ENCODE measurements around the gene SND1.

SND1 gene

DNA sequence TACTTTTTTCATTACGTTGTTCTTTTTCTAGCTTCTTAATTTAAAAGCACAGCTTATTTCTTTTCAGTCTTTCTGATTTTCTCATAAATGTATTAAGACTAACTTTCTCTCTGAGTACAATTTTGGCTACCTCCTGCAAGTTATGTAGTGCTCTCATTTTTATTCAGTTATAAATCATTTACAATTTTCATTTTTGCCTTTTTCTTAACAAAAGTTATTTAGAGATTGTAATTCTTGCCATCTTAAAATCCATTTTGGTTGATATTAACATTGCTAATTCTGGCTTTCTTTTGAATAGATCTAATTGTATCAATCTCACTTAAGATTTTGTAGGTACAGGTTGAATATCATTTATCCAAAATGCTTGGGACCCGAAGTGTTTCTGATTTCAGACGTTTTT, 476.4 kb downstream of the SND1 start (continued):
- TF ChIP-seq, protein P1, sequence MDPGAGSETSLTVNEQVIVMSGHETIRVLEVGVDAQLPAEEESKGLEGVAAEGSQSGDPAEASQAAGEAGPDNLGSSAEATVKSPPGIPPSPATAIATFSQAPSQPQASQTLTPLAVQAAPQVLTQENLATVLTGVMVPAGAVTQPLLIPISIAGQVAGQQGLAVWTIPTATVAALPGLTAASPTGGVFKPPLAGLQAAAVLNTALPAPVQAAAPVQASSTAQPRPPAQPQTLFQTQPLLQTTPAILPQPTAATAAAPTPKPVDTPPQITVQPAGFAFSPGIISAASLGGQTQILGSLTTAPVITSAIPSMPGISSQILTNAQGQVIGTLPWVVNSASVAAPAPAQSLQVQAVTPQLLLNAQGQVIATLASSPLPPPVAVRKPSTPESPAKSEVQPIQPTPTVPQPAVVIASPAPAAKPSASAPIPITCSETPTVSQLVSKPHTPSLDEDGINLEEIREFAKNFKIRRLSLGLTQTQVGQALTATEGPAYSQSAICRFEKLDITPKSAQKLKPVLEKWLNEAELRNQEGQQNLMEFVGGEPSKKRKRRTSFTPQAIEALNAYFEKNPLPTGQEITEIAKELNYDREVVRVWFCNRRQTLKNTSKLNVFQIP (CRISPR knock-in tag; IDR thresholded peaks at IDR 0.05; ENCODE audit: borderline replicate concordance, low read depth), result no peak
- TF ChIP-seq, protein P2, sequence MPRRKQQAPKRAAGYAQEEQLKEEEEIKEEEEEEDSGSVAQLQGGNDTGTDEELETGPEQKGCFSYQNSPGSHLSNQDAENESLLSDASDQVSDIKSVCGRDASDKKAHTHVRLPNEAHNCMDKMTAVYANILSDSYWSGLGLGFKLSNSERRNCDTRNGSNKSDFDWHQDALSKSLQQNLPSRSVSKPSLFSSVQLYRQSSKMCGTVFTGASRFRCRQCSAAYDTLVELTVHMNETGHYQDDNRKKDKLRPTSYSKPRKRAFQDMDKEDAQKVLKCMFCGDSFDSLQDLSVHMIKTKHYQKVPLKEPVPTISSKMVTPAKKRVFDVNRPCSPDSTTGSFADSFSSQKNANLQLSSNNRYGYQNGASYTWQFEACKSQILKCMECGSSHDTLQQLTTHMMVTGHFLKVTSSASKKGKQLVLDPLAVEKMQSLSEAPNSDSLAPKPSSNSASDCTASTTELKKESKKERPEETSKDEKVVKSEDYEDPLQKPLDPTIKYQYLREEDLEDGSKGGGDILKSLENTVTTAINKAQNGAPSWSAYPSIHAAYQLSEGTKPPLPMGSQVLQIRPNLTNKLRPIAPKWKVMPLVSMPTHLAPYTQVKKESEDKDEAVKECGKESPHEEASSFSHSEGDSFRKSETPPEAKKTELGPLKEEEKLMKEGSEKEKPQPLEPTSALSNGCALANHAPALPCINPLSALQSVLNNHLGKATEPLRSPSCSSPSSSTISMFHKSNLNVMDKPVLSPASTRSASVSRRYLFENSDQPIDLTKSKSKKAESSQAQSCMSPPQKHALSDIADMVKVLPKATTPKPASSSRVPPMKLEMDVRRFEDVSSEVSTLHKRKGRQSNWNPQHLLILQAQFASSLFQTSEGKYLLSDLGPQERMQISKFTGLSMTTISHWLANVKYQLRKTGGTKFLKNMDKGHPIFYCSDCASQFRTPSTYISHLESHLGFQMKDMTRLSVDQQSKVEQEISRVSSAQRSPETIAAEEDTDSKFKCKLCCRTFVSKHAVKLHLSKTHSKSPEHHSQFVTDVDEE (CRISPR knock-in tag; IDR thresholded peaks at IDR 0.05), result no peak

DNA sequence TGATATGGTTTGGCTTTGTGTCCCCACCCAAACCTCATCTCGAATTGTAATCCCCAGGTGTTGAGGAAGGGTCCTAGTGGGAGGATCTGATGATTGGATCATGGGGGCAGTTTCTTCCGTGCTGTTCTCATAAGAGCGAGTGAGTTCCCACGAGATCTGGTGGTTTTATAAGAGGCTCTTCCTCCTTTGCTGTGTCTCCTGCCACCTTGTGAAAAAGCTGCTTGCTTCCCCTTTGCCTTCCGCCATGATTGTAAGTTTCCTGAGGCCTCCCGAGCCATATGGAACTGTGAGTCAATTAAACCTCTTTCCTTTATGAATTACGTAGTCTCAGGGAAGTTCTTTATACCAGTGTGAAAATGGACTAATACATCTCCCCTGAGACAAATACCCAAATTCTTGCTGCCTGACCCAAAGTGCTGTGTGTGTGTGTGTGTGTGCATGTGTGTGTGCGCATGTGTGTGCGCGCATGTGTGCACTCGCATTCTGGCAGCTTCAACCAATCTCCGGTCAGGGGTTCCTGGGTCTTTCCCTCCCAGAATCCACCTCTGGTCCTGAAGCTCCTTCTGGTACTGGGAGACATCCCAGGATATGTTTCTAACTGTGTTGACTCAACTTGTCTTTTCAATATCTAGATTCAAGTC, 477.4 kb downstream of the SND1 start:
- TF ChIP-seq PPARA (CRISPR knock-in tag; IDR thresholded peaks at IDR 0.05; ENCODE audit: borderline replicate concordance), result no peak
- no peak for TF ChIP-seq OSR1 (CRISPR knock-in tag; IDR thresholded peaks at IDR 0.05)
- no peak for TF ChIP-seq BACH2 (CRISPR knock-in tag; IDR thresholded peaks at IDR 0.05; ENCODE audit: borderline replicate concordance)
- TF ChIP-seq ZNF70 (CRISPR knock-in tag; IDR thresholded peaks at IDR 0.05), result no peak
- TF ChIP-seq, protein P3, sequence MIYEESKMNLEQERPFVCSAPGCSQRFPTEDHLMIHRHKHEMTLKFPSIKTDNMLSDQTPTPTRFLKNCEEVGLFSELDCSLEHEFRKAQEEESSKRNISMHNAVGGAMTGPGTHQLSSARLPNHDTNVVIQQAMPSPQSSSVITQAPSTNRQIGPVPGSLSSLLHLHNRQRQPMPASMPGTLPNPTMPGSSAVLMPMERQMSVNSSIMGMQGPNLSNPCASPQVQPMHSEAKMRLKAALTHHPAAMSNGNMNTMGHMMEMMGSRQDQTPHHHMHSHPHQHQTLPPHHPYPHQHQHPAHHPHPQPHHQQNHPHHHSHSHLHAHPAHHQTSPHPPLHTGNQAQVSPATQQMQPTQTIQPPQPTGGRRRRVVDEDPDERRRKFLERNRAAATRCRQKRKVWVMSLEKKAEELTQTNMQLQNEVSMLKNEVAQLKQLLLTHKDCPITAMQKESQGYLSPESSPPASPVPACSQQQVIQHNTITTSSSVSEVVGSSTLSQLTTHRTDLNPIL (CRISPR knock-in tag; IDR thresholded peaks at IDR 0.05; ENCODE audit: low read depth), result no peak
- TF ChIP-seq ZFP30 (CRISPR knock-in tag; IDR thresholded peaks at IDR 0.05), result no peak
- TF ChIP-seq, protein P4, sequence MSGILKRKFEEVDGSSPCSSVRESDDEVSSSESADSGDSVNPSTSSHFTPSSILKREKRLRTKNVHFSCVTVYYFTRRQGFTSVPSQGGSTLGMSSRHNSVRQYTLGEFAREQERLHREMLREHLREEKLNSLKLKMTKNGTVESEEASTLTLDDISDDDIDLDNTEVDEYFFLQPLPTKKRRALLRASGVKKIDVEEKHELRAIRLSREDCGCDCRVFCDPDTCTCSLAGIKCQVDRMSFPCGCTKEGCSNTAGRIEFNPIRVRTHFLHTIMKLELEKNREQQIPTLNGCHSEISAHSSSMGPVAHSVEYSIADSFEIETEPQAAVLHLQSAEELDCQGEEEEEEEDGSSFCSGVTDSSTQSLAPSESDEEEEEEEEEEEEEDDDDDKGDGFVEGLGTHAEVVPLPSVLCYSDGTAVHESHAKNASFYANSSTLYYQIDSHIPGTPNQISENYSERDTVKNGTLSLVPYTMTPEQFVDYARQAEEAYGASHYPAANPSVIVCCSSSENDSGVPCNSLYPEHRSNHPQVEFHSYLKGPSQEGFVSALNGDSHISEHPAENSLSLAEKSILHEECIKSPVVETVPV (CRISPR knock-in tag; IDR thresholded peaks at IDR 0.05), result no peak
- no peak for TF ChIP-seq ESRRG (CRISPR knock-in tag; IDR thresholded peaks at IDR 0.05)
- TF ChIP-seq CSDC2 (CRISPR knock-in tag; IDR thresholded peaks at IDR 0.05), result no peak
- TF ChIP-seq ZNF565 (CRISPR knock-in tag; conservative IDR thresholded peaks at IDR 0.05; ENCODE audit: low read depth), result no peak
- TF ChIP-seq SNAI2 (CRISPR knock-in tag; IDR thresholded peaks at IDR 0.05), result no peak
- no peak for TF ChIP-seq ZNF8 (CRISPR knock-in tag; IDR thresholded peaks at IDR 0.05)
- no peak for TF ChIP-seq TCF4 (CRISPR knock-in tag; IDR thresholded peaks at IDR 0.05; ENCODE audit: borderline replicate concordance)
- TF ChIP-seq, protein P5, sequence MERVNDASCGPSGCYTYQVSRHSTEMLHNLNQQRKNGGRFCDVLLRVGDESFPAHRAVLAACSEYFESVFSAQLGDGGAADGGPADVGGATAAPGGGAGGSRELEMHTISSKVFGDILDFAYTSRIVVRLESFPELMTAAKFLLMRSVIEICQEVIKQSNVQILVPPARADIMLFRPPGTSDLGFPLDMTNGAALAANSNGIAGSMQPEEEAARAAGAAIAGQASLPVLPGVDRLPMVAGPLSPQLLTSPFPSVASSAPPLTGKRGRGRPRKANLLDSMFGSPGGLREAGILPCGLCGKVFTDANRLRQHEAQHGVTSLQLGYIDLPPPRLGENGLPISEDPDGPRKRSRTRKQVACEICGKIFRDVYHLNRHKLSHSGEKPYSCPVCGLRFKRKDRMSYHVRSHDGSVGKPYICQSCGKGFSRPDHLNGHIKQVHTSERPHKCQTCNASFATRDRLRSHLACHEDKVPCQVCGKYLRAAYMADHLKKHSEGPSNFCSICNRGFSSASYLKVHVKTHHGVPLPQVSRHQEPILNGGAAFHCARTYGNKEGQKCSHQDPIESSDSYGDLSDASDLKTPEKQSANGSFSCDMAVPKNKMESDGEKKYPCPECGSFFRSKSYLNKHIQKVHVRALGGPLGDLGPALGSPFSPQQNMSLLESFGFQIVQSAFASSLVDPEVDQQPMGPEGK (CRISPR knock-in tag; IDR thresholded peaks at IDR 0.05; ENCODE audit: borderline replicate concordance), result no peak
- TF ChIP-seq ZC3H10 (CRISPR knock-in tag; IDR thresholded peaks at IDR 0.05), result no peak
- no peak for TF ChIP-seq RARB (CRISPR knock-in tag; IDR thresholded peaks at IDR 0.05)
- TF ChIP-seq, protein P1 (CRISPR knock-in tag; IDR thresholded peaks at IDR 0.05; ENCODE audit: borderline replicate concordance, low read depth), result no peak
- TF ChIP-seq, protein P2 (CRISPR knock-in tag; IDR thresholded peaks at IDR 0.05), result no peak
- no peak for TF ChIP-seq ARNTL (CRISPR knock-in tag; IDR thresholded peaks at IDR 0.05; ENCODE audit: borderline replicate concordance, low read depth)
- TF ChIP-seq ZFP3 (CRISPR knock-in tag; IDR thresholded peaks at IDR 0.05), result no peak
- no peak for ATAC-seq
